ENCODE data around the gene SMARCC1. TPM values are rescaled to one million over a fixed set of nuclear protein-coding genes. Genes with fewer than 3 reads are reported as not detected.

The SMARCC1 gene
- total RNA-seq, 1 experiment from 2014 or later, result 249 TPM

DNA sequence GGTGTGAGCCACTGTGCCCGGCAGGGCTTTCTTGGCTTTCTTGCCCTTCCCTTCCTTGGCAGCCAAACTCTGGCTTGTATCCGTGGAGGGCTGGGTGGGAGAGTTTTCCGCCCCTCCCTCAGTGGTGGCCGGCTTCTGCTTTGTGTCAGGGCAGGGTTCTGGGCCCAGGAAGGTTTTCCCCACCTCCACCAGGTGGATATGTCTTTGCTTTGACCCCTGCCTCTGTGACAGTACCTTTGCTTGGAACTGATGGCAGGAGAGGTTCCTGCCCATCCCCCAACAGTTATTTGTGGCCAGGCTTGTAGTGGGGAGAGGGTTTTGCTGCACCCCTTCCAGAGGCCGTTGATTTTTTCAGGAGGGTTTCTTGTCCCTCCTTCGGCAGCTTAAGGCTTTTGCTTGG, 227.4 kb downstream of the SMARCC1 start:
- Mint-ChIP-seq H3K27me3 (ENCODE audit: low read depth) (peaks cover 5% of the 10 kb centered on the region), H3K4me1 (no peaks in the 10 kb centered on the region), H3K36me3 (0 out of 2 replicates have a peak, but pooled peaks cover 2% of the 10 kb centered on the region), H3K9me3 (peaks cover 5% of the 10 kb centered on the region; the same call in 1 of the 2 replicates), H3K27ac (no peak overlapping the region), H3K4me3 (no peak overlapping the region)
- ChIA-PET POLR2A (no interaction called here), CTCF (interaction anchor here (0.6 to 3.2 kb wide), 2 partner anchors 14 to 32 kb away, joined by 3 to 11 read pairs; no protein-coding TSS in a partner anchor)
- ATAC-seq (peak; percentile 75), DNase-seq (ENCODE audit: low spot score) (no peak)
- TF ChIP-seq, protein P1, sequence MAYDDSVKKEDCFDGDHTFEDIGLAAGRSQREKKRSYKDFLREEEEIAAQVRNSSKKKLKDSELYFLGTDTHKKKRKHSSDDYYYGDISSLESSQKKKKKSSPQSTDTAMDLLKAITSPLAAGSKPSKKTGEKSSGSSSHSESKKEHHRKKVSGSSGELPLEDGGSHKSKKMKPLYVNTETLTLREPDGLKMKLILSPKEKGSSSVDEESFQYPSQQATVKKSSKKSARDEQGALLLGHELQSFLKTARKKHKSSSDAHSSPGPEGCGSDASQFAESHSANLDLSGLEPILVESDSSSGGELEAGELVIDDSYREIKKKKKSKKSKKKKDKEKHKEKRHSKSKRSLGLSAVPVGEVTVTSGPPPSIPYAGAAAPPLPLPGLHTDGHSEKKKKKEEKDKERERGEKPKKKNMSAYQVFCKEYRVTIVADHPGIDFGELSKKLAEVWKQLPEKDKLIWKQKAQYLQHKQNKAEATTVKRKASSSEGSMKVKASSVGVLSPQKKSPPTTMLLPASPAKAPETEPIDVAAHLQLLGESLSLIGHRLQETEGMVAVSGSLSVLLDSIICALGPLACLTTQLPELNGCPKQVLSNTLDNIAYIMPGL (CRISPR knock-in tag; IDR thresholded peaks at IDR 0.05), result no peak
- TF ChIP-seq, protein P2, sequence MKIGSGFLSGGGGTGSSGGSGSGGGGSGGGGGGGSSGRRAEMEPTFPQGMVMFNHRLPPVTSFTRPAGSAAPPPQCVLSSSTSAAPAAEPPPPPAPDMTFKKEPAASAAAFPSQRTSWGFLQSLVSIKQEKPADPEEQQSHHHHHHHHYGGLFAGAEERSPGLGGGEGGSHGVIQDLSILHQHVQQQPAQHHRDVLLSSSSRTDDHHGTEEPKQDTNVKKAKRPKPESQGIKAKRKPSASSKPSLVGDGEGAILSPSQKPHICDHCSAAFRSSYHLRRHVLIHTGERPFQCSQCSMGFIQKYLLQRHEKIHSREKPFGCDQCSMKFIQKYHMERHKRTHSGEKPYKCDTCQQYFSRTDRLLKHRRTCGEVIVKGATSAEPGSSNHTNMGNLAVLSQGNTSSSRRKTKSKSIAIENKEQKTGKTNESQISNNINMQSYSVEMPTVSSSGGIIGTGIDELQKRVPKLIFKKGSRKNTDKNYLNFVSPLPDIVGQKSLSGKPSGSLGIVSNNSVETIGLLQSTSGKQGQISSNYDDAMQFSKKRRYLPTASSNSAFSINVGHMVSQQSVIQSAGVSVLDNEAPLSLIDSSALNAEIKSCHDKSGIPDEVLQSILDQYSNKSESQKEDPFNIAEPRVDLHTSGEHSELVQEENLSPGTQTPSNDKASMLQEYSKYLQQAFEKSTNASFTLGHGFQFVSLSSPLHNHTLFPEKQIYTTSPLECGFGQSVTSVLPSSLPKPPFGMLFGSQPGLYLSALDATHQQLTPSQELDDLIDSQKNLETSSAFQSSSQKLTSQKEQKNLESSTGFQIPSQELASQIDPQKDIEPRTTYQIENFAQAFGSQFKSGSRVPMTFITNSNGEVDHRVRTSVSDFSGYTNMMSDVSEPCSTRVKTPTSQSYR (CRISPR knock-in tag; IDR thresholded peaks at IDR 0.05), result no peak
- TF ChIP-seq EMX1 (CRISPR knock-in tag; IDR thresholded peaks at IDR 0.05) (no peak), TEAD4 (CRISPR knock-in tag; IDR thresholded peaks at IDR 0.05) (no peak), NR1H2 (CRISPR knock-in tag; IDR thresholded peaks at IDR 0.05) (no peak)
- TF ChIP-seq, protein P3, sequence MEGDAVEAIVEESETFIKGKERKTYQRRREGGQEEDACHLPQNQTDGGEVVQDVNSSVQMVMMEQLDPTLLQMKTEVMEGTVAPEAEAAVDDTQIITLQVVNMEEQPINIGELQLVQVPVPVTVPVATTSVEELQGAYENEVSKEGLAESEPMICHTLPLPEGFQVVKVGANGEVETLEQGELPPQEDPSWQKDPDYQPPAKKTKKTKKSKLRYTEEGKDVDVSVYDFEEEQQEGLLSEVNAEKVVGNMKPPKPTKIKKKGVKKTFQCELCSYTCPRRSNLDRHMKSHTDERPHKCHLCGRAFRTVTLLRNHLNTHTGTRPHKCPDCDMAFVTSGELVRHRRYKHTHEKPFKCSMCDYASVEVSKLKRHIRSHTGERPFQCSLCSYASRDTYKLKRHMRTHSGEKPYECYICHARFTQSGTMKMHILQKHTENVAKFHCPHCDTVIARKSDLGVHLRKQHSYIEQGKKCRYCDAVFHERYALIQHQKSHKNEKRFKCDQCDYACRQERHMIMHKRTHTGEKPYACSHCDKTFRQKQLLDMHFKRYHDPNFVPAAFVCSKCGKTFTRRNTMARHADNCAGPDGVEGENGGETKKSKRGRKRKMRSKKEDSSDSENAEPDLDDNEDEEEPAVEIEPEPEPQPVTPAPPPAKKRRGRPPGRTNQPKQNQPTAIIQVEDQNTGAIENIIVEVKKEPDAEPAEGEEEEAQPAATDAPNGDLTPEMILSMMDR (IDR thresholded peaks at IDR 0.05), result no peak
- TF ChIP-seq, protein P4, sequence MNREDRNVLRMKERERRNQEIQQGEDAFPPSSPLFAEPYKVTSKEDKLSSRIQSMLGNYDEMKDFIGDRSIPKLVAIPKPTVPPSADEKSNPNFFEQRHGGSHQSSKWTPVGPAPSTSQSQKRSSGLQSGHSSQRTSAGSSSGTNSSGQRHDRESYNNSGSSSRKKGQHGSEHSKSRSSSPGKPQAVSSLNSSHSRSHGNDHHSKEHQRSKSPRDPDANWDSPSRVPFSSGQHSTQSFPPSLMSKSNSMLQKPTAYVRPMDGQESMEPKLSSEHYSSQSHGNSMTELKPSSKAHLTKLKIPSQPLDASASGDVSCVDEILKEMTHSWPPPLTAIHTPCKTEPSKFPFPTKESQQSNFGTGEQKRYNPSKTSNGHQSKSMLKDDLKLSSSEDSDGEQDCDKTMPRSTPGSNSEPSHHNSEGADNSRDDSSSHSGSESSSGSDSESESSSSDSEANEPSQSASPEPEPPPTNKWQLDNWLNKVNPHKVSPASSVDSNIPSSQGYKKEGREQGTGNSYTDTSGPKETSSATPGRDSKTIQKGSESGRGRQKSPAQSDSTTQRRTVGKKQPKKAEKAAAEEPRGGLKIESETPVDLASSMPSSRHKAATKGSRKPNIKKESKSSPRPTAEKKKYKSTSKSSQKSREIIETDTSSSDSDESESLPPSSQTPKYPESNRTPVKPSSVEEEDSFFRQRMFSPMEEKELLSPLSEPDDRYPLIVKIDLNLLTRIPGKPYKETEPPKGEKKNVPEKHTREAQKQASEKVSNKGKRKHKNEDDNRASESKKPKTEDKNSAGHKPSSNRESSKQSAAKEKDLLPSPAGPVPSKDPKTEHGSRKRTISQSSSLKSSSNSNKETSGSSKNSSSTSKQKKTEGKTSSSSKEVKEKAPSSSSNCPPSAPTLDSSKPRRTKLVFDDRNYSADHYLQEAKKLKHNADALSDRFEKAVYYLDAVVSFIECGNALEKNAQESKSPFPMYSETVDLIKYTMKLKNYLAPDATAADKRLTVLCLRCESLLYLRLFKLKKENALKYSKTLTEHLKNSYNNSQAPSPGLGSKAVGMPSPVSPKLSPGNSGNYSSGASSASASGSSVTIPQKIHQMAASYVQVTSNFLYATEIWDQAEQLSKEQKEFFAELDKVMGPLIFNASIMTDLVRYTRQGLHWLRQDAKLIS (CRISPR knock-in tag; IDR thresholded peaks at IDR 0.05; ENCODE audit: borderline replicate concordance), result no peak

DNA sequence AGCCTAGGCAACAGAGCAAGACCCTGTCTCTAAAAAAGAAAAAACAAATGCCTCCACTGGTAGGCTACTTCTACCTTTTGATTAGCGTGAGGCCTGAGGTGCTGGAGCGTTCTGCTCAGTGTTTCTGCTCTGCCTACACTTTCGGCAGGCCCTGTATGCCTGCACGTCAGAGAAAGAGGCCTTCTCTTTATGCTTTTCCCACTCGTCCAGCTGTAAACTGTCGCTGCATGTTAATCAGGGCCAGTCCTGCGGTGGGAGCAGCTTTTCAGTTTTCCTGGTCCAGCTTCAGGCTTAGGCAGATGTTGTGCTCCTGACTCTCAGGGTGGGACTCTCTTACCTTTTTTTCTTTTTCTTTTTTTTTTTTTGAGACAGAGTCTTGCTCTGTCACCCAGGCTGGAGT, 228.3 kb downstream of the SMARCC1 start:
- H3K36me3 Mint-ChIP-seq, result 0 out of 2 replicates have a peak, but pooled peaks cover 2% of the 10 kb centered on the region
- ChIA-PET POLR2A (no interaction called here), CTCF (interaction anchor here (0.7 to 3.2 kb wide), 2 partner anchors 24 to 31 kb away, joined by 4 to 11 read pairs; no protein-coding TSS in a partner anchor)
- DNase-seq (ENCODE audit: low spot score), result no peak
- peaks cover 5% of the 10 kb centered on the region for H3K27me3 Mint-ChIP-seq (ENCODE audit: low read depth)
- no peak for ATAC-seq
- H3K27ac Mint-ChIP-seq, result no peak overlapping the region
- peaks cover 5% of the 10 kb centered on the region; the same call in 1 of the 2 replicates for H3K9me3 Mint-ChIP-seq
- H3K4me1 Mint-ChIP-seq, result no peaks in the 10 kb centered on the region
- H3K4me3 Mint-ChIP-seq, result no peak overlapping the region
- TF ChIP-seq FOXK1 (CRISPR knock-in tag; IDR thresholded peaks at IDR 0.05) (no peak), JAZF1 (CRISPR knock-in tag; IDR thresholded peaks at IDR 0.05) (no peak), SP1 (CRISPR knock-in tag; conservative IDR thresholded peaks at IDR 0.05) (no peak), RELA (CRISPR knock-in tag; IDR thresholded peaks at IDR 0.05; ENCODE audit: borderline replicate concordance) (no peak), MXD4 (CRISPR knock-in tag; IDR thresholded peaks at IDR 0.05; ENCODE audit: borderline replicate concordance) (no peak), ZNF416 (CRISPR knock-in tag; IDR thresholded peaks at IDR 0.05) (no peak), NFYB (CRISPR knock-in tag; conservative IDR thresholded peaks at IDR 0.05; ENCODE audit: low read depth) (no peak), ZNF232 (CRISPR knock-in tag; IDR thresholded peaks at IDR 0.05) (no peak)
- TF ChIP-seq, protein P5, sequence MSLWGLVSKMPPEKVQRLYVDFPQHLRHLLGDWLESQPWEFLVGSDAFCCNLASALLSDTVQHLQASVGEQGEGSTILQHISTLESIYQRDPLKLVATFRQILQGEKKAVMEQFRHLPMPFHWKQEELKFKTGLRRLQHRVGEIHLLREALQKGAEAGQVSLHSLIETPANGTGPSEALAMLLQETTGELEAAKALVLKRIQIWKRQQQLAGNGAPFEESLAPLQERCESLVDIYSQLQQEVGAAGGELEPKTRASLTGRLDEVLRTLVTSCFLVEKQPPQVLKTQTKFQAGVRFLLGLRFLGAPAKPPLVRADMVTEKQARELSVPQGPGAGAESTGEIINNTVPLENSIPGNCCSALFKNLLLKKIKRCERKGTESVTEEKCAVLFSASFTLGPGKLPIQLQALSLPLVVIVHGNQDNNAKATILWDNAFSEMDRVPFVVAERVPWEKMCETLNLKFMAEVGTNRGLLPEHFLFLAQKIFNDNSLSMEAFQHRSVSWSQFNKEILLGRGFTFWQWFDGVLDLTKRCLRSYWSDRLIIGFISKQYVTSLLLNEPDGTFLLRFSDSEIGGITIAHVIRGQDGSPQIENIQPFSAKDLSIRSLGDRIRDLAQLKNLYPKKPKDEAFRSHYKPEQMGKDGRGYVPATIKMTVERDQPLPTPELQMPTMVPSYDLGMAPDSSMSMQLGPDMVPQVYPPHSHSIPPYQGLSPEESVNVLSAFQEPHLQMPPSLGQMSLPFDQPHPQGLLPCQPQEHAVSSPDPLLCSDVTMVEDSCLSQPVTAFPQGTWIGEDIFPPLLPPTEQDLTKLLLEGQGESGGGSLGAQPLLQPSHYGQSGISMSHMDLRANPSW (CRISPR knock-in tag; conservative IDR thresholded peaks at IDR 0.05; ENCODE audit: low read depth), result no peak
- TF ChIP-seq, protein P6, sequence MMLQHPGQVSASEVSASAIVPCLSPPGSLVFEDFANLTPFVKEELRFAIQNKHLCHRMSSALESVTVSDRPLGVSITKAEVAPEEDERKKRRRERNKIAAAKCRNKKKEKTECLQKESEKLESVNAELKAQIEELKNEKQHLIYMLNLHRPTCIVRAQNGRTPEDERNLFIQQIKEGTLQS (CRISPR knock-in tag; conservative IDR thresholded peaks at IDR 0.05), result no peak
- TF ChIP-seq, protein P7, sequence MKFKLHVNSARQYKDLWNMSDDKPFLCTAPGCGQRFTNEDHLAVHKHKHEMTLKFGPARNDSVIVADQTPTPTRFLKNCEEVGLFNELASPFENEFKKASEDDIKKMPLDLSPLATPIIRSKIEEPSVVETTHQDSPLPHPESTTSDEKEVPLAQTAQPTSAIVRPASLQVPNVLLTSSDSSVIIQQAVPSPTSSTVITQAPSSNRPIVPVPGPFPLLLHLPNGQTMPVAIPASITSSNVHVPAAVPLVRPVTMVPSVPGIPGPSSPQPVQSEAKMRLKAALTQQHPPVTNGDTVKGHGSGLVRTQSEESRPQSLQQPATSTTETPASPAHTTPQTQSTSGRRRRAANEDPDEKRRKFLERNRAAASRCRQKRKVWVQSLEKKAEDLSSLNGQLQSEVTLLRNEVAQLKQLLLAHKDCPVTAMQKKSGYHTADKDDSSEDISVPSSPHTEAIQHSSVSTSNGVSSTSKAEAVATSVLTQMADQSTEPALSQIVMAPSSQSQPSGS (CRISPR knock-in tag; IDR thresholded peaks at IDR 0.05; ENCODE audit: borderline replicate concordance, low read depth), result no peak
- TF ChIP-seq, protein P8, sequence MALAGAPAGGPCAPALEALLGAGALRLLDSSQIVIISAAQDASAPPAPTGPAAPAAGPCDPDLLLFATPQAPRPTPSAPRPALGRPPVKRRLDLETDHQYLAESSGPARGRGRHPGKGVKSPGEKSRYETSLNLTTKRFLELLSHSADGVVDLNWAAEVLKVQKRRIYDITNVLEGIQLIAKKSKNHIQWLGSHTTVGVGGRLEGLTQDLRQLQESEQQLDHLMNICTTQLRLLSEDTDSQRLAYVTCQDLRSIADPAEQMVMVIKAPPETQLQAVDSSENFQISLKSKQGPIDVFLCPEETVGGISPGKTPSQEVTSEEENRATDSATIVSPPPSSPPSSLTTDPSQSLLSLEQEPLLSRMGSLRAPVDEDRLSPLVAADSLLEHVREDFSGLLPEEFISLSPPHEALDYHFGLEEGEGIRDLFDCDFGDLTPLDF (CRISPR knock-in tag; IDR thresholded peaks at IDR 0.05), result no peak
